K562 treated with DMSO at 1 percent for 48 hours (cell line): ENCODE results near the gene LIPI. TPM values are rescaled to one million over a fixed set of nuclear protein-coding genes. Genes with fewer than 3 reads are reported as not detected.

Experiments
- total RNA-seq: library from RNA; unstranded; fragments of 300-600 nt; gene quantifications from 2 replicates; pipeline ENCODE4 v1.2.3, GENCODE V29; 2022; ENCODE audit warnings: low replicate concordance; ENCODE audit errors: extremely low read depth

LIPI gene
- not detected in 2 replicates for total RNA-seq

DNA sequence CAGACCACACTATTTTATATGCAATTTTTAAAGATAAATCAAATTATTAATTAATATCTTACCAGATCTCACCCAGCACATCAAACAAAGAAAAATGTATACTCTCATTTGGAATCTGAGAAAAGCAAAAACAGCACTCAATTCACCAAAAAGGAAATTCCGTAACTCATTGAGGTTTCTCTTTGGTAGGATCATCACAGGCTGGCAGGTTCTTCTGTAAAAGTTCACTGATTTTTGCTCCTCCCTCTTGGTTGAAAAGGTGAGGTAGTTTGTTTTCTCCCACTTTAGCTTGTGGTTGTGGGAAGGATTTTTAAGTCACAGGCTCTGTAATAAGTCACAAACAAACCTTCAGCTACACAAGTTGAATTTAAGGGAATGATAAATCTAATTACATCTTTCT, at the start of gene LIPI:
TSS of gene LIPI (minus strand) at position 218 of the 400 bp plus-strand sequence. CDS start at position 108, 110 bp downstream.

GRCh38 chr21:14215971-14216641, 5.4 kb upstream of the LIPI start, which contains the start of gene RBM11:
TSS of gene RBM11 (plus strand) at chr21:14216157. CDS start at chr21:14216187, 30 bp downstream.

Other genes starting within 250 kb of the LIPI start
- gene RBM11, start 5.2 kb upstream of the LIPI start, total RNA-seq, result not detected in 2 replicates
- not detected in 2 replicates for gene HSPA13, start 172.2 kb upstream of the LIPI start, total RNA-seq